Neural cell (in vitro differentiated cells): ENCODE results near the gene RFT1.

ENCODE experiments used
- EP300 ChIP-seq: fragments of 450-650 bp; conservative IDR thresholded peaks from 2 replicates; pipeline ENCODE4 v1.6.1; 2014; ENCODE audit warnings: antibody characterized with exemption, mild to moderate bottlenecking, moderate library complexity; ENCODE audit not compliant: poor library complexity, severe bottlenecking
- EZH2 ChIP-seq: fragments of 200-600, 300-800 bp; shearing (Covaris generic), sonication (generic); IDR thresholded peaks from 2 replicates; pipeline ENCODE4 v1.6.1; 2014; ENCODE audit warnings: antibody characterized with exemption, low read length, borderline replicate concordance, mild to moderate bottlenecking; ENCODE audit not compliant: insufficient read depth, poor library complexity, severe bottlenecking
- MXI1 ChIP-seq: fragments of 450-650 bp; conservative IDR thresholded peaks from 2 replicates; pipeline ENCODE4 v1.6.1; 2014; ENCODE audit warnings: antibody characterized with exemption, mild to moderate bottlenecking; ENCODE audit not compliant: poor library complexity, severe bottlenecking
- POLR2AphosphoS5 ChIP-seq: IDR thresholded peaks from 2 replicates; pipeline ENCODE4 v1.6.1; 2012
- SMC3 ChIP-seq: fragments of 450-650 bp; conservative IDR thresholded peaks from 2 replicates; pipeline ENCODE4 v1.6.1; 2014; ENCODE audit warnings: antibody characterized with exemption, mild to moderate bottlenecking, moderate library complexity; ENCODE audit not compliant: poor library complexity
- TF ChIP-seq, protein P1 (sequence below): fragments of 450-650 bp; IDR thresholded peaks from 2 replicates; pipeline ENCODE4 v1.5.1; 2014; ENCODE audit warnings: antibody characterized with exemption, mild to moderate bottlenecking, moderate library complexity; ENCODE audit not compliant: poor library complexity, severe bottlenecking
- TF ChIP-seq, protein P2 (sequence below): IDR thresholded peaks from 2 replicates; pipeline ENCODE4 v1.6.1; 2012; ENCODE audit warnings: borderline replicate concordance

- no peak for TF ChIP-seq SMC3
- TF ChIP-seq, protein P1, sequence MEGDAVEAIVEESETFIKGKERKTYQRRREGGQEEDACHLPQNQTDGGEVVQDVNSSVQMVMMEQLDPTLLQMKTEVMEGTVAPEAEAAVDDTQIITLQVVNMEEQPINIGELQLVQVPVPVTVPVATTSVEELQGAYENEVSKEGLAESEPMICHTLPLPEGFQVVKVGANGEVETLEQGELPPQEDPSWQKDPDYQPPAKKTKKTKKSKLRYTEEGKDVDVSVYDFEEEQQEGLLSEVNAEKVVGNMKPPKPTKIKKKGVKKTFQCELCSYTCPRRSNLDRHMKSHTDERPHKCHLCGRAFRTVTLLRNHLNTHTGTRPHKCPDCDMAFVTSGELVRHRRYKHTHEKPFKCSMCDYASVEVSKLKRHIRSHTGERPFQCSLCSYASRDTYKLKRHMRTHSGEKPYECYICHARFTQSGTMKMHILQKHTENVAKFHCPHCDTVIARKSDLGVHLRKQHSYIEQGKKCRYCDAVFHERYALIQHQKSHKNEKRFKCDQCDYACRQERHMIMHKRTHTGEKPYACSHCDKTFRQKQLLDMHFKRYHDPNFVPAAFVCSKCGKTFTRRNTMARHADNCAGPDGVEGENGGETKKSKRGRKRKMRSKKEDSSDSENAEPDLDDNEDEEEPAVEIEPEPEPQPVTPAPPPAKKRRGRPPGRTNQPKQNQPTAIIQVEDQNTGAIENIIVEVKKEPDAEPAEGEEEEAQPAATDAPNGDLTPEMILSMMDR = no peak
- no peak for TF ChIP-seq EZH2
- TF ChIP-seq, protein P2, sequence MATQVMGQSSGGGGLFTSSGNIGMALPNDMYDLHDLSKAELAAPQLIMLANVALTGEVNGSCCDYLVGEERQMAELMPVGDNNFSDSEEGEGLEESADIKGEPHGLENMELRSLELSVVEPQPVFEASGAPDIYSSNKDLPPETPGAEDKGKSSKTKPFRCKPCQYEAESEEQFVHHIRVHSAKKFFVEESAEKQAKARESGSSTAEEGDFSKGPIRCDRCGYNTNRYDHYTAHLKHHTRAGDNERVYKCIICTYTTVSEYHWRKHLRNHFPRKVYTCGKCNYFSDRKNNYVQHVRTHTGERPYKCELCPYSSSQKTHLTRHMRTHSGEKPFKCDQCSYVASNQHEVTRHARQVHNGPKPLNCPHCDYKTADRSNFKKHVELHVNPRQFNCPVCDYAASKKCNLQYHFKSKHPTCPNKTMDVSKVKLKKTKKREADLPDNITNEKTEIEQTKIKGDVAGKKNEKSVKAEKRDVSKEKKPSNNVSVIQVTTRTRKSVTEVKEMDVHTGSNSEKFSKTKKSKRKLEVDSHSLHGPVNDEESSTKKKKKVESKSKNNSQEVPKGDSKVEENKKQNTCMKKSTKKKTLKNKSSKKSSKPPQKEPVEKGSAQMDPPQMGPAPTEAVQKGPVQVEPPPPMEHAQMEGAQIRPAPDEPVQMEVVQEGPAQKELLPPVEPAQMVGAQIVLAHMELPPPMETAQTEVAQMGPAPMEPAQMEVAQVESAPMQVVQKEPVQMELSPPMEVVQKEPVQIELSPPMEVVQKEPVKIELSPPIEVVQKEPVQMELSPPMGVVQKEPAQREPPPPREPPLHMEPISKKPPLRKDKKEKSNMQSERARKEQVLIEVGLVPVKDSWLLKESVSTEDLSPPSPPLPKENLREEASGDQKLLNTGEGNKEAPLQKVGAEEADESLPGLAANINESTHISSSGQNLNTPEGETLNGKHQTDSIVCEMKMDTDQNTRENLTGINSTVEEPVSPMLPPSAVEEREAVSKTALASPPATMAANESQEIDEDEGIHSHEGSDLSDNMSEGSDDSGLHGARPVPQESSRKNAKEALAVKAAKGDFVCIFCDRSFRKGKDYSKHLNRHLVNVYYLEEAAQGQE = no peak
- TF ChIP-seq POLR2AphosphoS5 = no peak
- TF ChIP-seq MXI1 = no peak
- no peak for TF ChIP-seq EP300
Observed at GRCh38 chr3:53151465-53151864, 21.2 kb upstream of the RFT1 start.
